IMR-90 (cell line): ENCODE results near the gene RIMS4. TPM values are rescaled to one million over a fixed set of nuclear protein-coding genes. Genes with fewer than 3 reads are reported as not detected.

Experiments
- ATAC-seq: fragments of 200-7000 bp; cut with Tn5 transposase; 2 replicates; pipeline ENCODE4 v1.9.1; 2020; ENCODE audit warnings: low read depth, mild to moderate bottlenecking, moderate library complexity
- BruUV-seq: library from RNA; stranded (reverse); fragments of 400-500 nt; replicated peaks from 2 replicates; lab custom pipeline; 2021; lab: Mats Ljungman, UMichigan
- CTCF ChIA-PET: fragments of 300-600 bp; formaldehyde crosslinking; extraction: SDS; loops from one replicate; lab custom pipeline; 2021; ENCODE audit warnings: antibody characterized with exemption; lab: Yijun Ruan, JAX
- POLR2A ChIA-PET: fragments of 300-600 bp; sonication (Branson Sonifier 250); formaldehyde crosslinking; loops from one replicate; lab custom pipeline; 2022; ENCODE audit warnings: antibody characterized with exemption; ENCODE audit not compliant: unreplicated experiment; lab: Charles Lee
- DNase-seq: peaks from one replicate; pipeline ENCODE4 v3.0.0; 2013
- H2AFZ ChIP-seq: replicated peaks from 2 replicates; pipeline ENCODE3; 2013; ENCODE audit warnings: low read length, mild to moderate bottlenecking; ENCODE audit not compliant: poor library complexity
- H2AK5ac ChIP-seq: 2 replicates; pipeline ENCODE4 v1.6.1; 2013; ENCODE audit warnings: low read depth, low read length, inconsistent platforms
- H2AK9ac ChIP-seq: replicated peaks from 2 replicates; pipeline ENCODE3; 2013; ENCODE audit warnings: mild to moderate bottlenecking, low read depth, low read length, moderate library complexity; ENCODE audit not compliant: poor library complexity
- H2BK120ac ChIP-seq: 2 replicates; pipeline ENCODE4 v1.6.1; 2013; ENCODE audit warnings: low read depth, low read length, inconsistent platforms
- H2BK15ac ChIP-seq: 3 replicates; pipeline ENCODE4 v1.6.1; 2013; ENCODE audit warnings: low read depth, low read length, inconsistent platforms
- H2BK20ac ChIP-seq: 2 replicates; pipeline ENCODE4 v1.6.1; 2013; ENCODE audit warnings: low read depth, mild to moderate bottlenecking, inconsistent platforms, low read length, moderate library complexity
- H2BK5ac ChIP-seq: 2 replicates; pipeline ENCODE4 v1.6.1; 2013; ENCODE audit warnings: mild to moderate bottlenecking, low read depth, low read length, inconsistent platforms; ENCODE audit not compliant: poor library complexity, severe bottlenecking
- H3K14ac ChIP-seq: replicated peaks from 2 replicates; pipeline ENCODE4 v1.6.1; 2013; ENCODE audit warnings: low read depth, low read length, inconsistent platforms
- H3K18ac ChIP-seq: 2 replicates; pipeline ENCODE4 v1.6.1; 2013; ENCODE audit warnings: low read depth, low read length, control low read depth
- H3K23ac ChIP-seq: 2 replicates; pipeline ENCODE4 v1.6.1; 2013; ENCODE audit warnings: low read depth, low read length, inconsistent platforms
- H3K27ac ChIP-seq: 2 replicates; pipeline ENCODE4 v1.5.1; 2013; ENCODE audit warnings: mild to moderate bottlenecking, control low read depth, low read length; ENCODE audit not compliant: insufficient read depth
- H3K27me3 ChIP-seq: 2 replicates; pipeline ENCODE4 v1.6.1; 2013; ENCODE audit warnings: low read length; ENCODE audit not compliant: control insufficient read depth, insufficient read depth
- H3K36me3 ChIP-seq: 2 replicates; pipeline ENCODE4 v1.6.1; 2013; ENCODE audit warnings: low read length, mixed read lengths; ENCODE audit not compliant: control insufficient read depth, insufficient read depth
- H3K4ac ChIP-seq: 2 replicates; pipeline ENCODE4 v1.6.1; 2013; ENCODE audit warnings: low read depth, low read length, inconsistent platforms
- H3K4me1 ChIP-seq: 2 replicates; pipeline ENCODE4 v1.6.1; 2013; ENCODE audit warnings: low read length, mixed read lengths; ENCODE audit not compliant: control insufficient read depth, insufficient read depth
- H3K4me2 ChIP-seq: 2 replicates; pipeline ENCODE4 v1.6.1; 2013; ENCODE audit warnings: low read depth, mild to moderate bottlenecking, control low read depth, low read length, moderate library complexity
- H3K4me3 ChIP-seq: 2 replicates; pipeline ENCODE4 v1.5.1; 2013; ENCODE audit warnings: low read depth, mild to moderate bottlenecking, control low read depth, low read length, moderate library complexity; ENCODE audit not compliant: insufficient read depth
- H3K56ac ChIP-seq: 2 replicates; pipeline ENCODE4 v1.6.1; 2013; ENCODE audit warnings: low read length, inconsistent platforms; ENCODE audit not compliant: insufficient read depth; ENCODE audit errors: extremely low read depth
- H3K79me1 ChIP-seq, 2 experiments: 2 replicates each; pipeline ENCODE4 v1.6.1; 2013; ENCODE audit warnings: low read length in 2 of 2, inconsistent platforms in 1 of 2, low read depth in 1 of 2
- H3K9ac ChIP-seq: 2 replicates; pipeline ENCODE4 v1.6.1; 2013; ENCODE audit warnings: low read depth, low read length, control low read depth
- H3K9me1 ChIP-seq: 2 replicates; pipeline ENCODE4 v1.6.1; 2013; ENCODE audit warnings: low read length, inconsistent platforms; ENCODE audit not compliant: insufficient read depth
- H3K9me3 ChIP-seq: 2 replicates; pipeline ENCODE4 v1.6.1; 2013; ENCODE audit warnings: low read length; ENCODE audit not compliant: control insufficient read depth, insufficient read depth
- H4K20me1 ChIP-seq: 2 replicates; pipeline ENCODE4 v1.6.1; 2013; ENCODE audit warnings: low read length, inconsistent platforms; ENCODE audit not compliant: insufficient read depth
- H4K5ac ChIP-seq: 2 replicates; pipeline ENCODE4 v1.6.1; 2013; ENCODE audit warnings: mild to moderate bottlenecking, low read depth, low read length, control low read depth
- H4K8ac ChIP-seq, 2 experiments: 2 replicates each; pipeline ENCODE4 v1.6.1; 2013; ENCODE audit warnings: low read depth in 2 of 2, low read length in 2 of 2, control low read depth in 1 of 2, inconsistent platforms in 1 of 2
- H4K91ac ChIP-seq: 2 replicates; pipeline ENCODE4 v1.6.1; 2013; ENCODE audit warnings: low read depth, low read length, inconsistent platforms; ENCODE audit not compliant: insufficient read depth
- CEBPB ChIP-seq: IDR thresholded peaks from 2 replicates; pipeline ENCODE4 v1.6.1; 2012; ENCODE audit warnings: low read depth, low read length, improper control_type of control experiment
- MAZ ChIP-seq: IDR thresholded peaks from 2 replicates; pipeline ENCODE4 v1.6.1; 2012; ENCODE audit warnings: low read depth, mild to moderate bottlenecking, low read length, improper control_type of control experiment, moderate library complexity, borderline replicate concordance
- MXI1 ChIP-seq: IDR thresholded peaks from 2 replicates; pipeline ENCODE4 v1.6.1; 2012; ENCODE audit warnings: low read depth, mild to moderate bottlenecking, low read length, moderate library complexity, borderline replicate concordance
- WGBS, 2 experiments: methylation state at CpG; one replicate each; pipeline versions ENCODE4 v1.1.5 to v1.1.7; 2013; ENCODE audit warnings: missing lambda C conversion rate in 2 of 2; ENCODE audit not compliant: insufficient read length in 1 of 2; ENCODE audit errors: extremely low coverage in 2 of 2; 5-methylcytosine and 5-hydroxymethylcytosine counted together
- dilution Hi-C: fragments of 300-500 bp; cut with HindIII; formaldehyde crosslinking; loops from one replicate; pipeline ENCODE4 v1.14.3; 2018; ENCODE audit warnings: low sequenced_read_pairs; ENCODE audit not compliant: unreplicated experiment
- in situ Hi-C: fragments of 300-500 bp; cut with MboI; formaldehyde crosslinking; loops from 3 replicates; pipeline ENCODE4 v1.14.3; 2019; ENCODE audit warnings: low sequenced_read_pairs, inconsistent platforms, mixed read lengths
- intact Hi-C: fragments of 100-400 bp; cut with micrococcal nuclease; formaldehyde crosslinking; loops from 2 replicates; pipeline ENCODE4 v1.10.0; 2022
- polyA plus RNA-seq, 3 experiments: library from polyadenylated mRNA; depleted of rRNA; stranded (reverse); fragments of >200 nt; gene quantifications; 2 replicates each; pipeline ENCODE4 v1.2.3, GENCODE V29; 2012; ENCODE audit warnings: low replicate concordance in 1 of 3
- total RNA-seq: library from RNA; depleted of rRNA; stranded (reverse); fragments of >200 nt; gene quantifications from 2 replicates; pipeline ENCODE4 v1.2.3, GENCODE V29; 2012
- TF ChIP-seq, protein P1 (sequence below): fragments of 150-350 bp; IDR thresholded peaks from 2 replicates; pipeline ENCODE4 v1.6.1; 2017; ENCODE audit warnings: mild to moderate bottlenecking, antibody characterized with exemption, low read length, low read depth

The RIMS4 gene
- total and polyA plus RNA-seq, 2 of the 4 experiments (the other 2 are of a cell fraction) = not detected

DNA sequence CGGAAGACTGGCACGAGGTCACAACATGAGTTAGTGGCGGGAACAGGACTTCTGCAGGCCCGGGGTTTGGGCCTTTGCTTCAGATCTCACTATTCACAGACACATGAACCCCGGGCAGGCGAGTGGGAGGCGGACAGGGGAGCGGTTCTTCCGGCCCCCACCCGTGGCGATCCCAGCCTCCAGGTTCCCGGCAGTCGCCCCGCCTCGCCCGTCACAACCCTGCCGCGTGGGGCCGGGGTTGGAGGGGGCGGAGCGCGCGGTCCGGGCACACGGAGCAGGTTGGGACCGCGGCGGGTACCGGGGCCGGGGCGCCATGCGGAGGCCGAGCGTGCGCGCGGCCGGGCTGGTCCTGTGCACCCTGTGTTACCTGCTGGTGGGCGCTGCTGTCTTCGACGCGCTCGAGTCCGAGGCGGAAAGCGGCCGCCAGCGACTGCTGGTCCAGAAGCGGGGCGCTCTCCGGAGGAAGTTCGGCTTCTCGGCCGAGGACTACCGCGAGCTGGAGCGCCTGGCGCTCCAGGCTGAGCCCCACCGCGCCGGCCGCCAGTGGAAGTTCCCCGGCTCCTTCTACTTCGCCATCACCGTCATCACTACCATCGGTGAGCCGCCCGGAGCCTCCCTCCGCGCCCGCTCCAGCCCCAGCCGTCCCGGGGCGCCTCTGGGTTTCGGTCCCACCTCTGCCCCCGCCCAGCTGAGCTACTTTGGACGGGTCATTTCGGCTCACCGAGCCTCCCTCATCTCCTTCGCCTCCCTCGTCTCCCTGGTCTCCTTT, 64.6 kb downstream of the RIMS4 start, which contains the start of gene KCNK15:
KCNK15 (plus strand) TSS at position 268 of the 769 bp plus-strand sequence; CDS start at position 314, 46 bp downstream.
- intact Hi-C loops = loop anchor here (5.0 kb wide), 2 partner anchors 352 to 547 kb away; no protein-coding TSS in a partner anchor
- no peaks in the 10 kb centered on the region for H3K36me3 ChIP-seq
- no peaks in the 10 kb centered on the region for H3K79me1 ChIP-seq
- H3K4me1 ChIP-seq = peaks cover 1% of the 10 kb centered on the region; the same call in 1 of the 2 replicates
- peak within 1 kb of the TSS; percentile 27 for H3K4me3 ChIP-seq
- H3K27me3 ChIP-seq = peaks cover 84% of the 10 kb centered on the region
- no peak within 1 kb of the TSS for H3K4ac ChIP-seq
- H3K4me2 ChIP-seq = peak within 1 kb of the TSS; percentile 75
- no peaks in the 10 kb centered on the region for H3K9me3 ChIP-seq
- H3K23ac ChIP-seq = no peak within 1 kb of the TSS; the same call in 1 of the 2 replicates
- no peak within 1 kb of the TSS for H4K5ac ChIP-seq
- in situ Hi-C loops = no loop called here
- H2BK20ac ChIP-seq = no peak within 1 kb of the TSS
- WGBS, 2 experiments = 1% methylated on average over 53 of the region's 81 CpGs; no CpG with 5 or more reads in 1 of the 2 experiments
- no peaks in the 10 kb centered on the region for H3K9me1 ChIP-seq
- no peak within 1 kb of the TSS for H2BK5ac ChIP-seq
- no TSS peak for BruUV-seq
- no peak within 1 kb of the TSS for H3K27ac ChIP-seq
- no peak within 1 kb of the TSS for H3K56ac ChIP-seq
- POLR2A ChIA-PET = no interaction called here
- no peak within 1 kb of the TSS for H2BK120ac ChIP-seq
- no peak within 1 kb of the TSS for H4K8ac ChIP-seq
- peak; percentile 17 for DNase-seq
- H3K9ac ChIP-seq = no peak within 1 kb of the TSS
- H4K91ac ChIP-seq = no peak within 1 kb of the TSS
- H2AFZ ChIP-seq = peak within 1 kb of the TSS; percentile 81
- no peak for TF ChIP-seq CEBPB
- no peak for TF ChIP-seq MXI1
- TF ChIP-seq MAZ = 0 out of 2 replicates have a peak, but pooled peaks have one; percentile 13
- TF ChIP-seq, protein P1, sequence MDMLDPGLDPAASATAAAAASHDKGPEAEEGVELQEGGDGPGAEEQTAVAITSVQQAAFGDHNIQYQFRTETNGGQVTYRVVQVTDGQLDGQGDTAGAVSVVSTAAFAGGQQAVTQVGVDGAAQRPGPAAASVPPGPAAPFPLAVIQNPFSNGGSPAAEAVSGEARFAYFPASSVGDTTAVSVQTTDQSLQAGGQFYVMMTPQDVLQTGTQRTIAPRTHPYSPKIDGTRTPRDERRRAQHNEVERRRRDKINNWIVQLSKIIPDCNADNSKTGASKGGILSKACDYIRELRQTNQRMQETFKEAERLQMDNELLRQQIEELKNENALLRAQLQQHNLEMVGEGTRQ = no peak
- no peak within 1 kb of the TSS for H3K18ac ChIP-seq
- no peak within 1 kb of the TSS for H3K14ac ChIP-seq
- no peak within 1 kb of the TSS for H2AK9ac ChIP-seq
- CTCF ChIA-PET = interaction anchor here (1.5 kb wide), 1 partner anchor 121 kb away, joined by 4 read pairs; no protein-coding TSS in a partner anchor
- no peak within 1 kb of the TSS; the same call in 1 of the 2 replicates for H2AK5ac ChIP-seq
- no peaks in the 10 kb centered on the region; the same call in 1 of the 2 replicates for H4K20me1 ChIP-seq
- no peak within 1 kb of the TSS for H2BK15ac ChIP-seq
- dilution Hi-C loops = no loop called here
- peak; percentile 56 for ATAC-seq
